K562 (cell line): ENCODE results near the gene TUBGCP6. TPM values are rescaled to one million over a fixed set of nuclear protein-coding genes. Genes with fewer than 3 reads are reported as not detected.

ENCODE experiments used
- ATAC-seq: fragments of 200-7000 bp; cut with Tn5 transposase; 3 replicates; pipeline ENCODE4 v1.9.1; 2020; ENCODE audit warnings: moderate library complexity
- BruUV-seq: library from RNA; stranded (reverse); fragments of 400-500 nt; replicated peaks from 2 replicates; lab custom pipeline; 2021; lab: Mats Ljungman, UMichigan
- CTCF ChIA-PET: fragments of 300-600 bp; formaldehyde crosslinking; extraction: SDS; loops from one replicate; lab custom pipeline; 2021; ENCODE audit warnings: low intra/inter-chr PET ratio; lab: Yijun Ruan, JAX
- POLR2A ChIA-PET: fragments of 300-600, 350-650 bp; sonication (Branson Sonifier 250); formaldehyde crosslinking; extraction: SDS; loops from one replicate; lab custom pipeline; 2021; ENCODE audit warnings: antibody characterized with exemption, inconsistent platforms; lab: Yijun Ruan, JAX
- DNase-seq, 4 experiments: peaks; one replicate each; pipeline versions ENCODE4 v3.0.0 to v3.0.0-alpha.2; 2011 to 2018; ENCODE audit warnings: low spot score in 3 of 4, mixed read lengths in 3 of 4; ENCODE audit errors: extremely low read depth in 1 of 4
- FAIRE-seq: peaks from 2 replicates; lab custom pipeline; 2011; peaks lifted over from hg19 to GRCh38; lab: Jason Lieb, UNC
- H2AFZ ChIP-seq: 2 replicates; pipeline ENCODE4 v1.6.0; 2011; ENCODE audit warnings: low read depth, low read length, control low read depth, inconsistent platforms
- H3K27ac ChIP-seq: fragments of 200-600 bp; 3 replicates; pipeline ENCODE4 v1.8.0; 2011; ENCODE audit warnings: low read depth, mild to moderate bottlenecking, control low read depth, inconsistent platforms, low read length, moderate library complexity, mixed read lengths; ENCODE audit errors: extremely low read depth
- H3K27me3 ChIP-seq, 2 experiments: fragments of 300-600 bp in 1 of 2; 2 replicates in 1 of 2; 3 replicates in 1 of 2; pipeline versions ENCODE4 v1.6.0 to v1.8.0; 2011; ENCODE audit warnings: inconsistent platforms in 2 of 2, low read length in 2 of 2, mild to moderate bottlenecking in 1 of 2, mixed read lengths in 1 of 2, moderate library complexity in 1 of 2; ENCODE audit not compliant: control insufficient read depth in 2 of 2, insufficient read depth in 2 of 2
- H3K36me3 ChIP-seq: fragments of 300-600 bp; 3 replicates; pipeline ENCODE4 v1.8.0; 2011; ENCODE audit warnings: mild to moderate bottlenecking, low read length, inconsistent platforms; ENCODE audit not compliant: control insufficient read depth, insufficient read depth
- H3K4me1 ChIP-seq, 2 experiments: fragments of 200-600 bp in 1 of 2; replicated peaks in 1 of 2; 2 replicates in 1 of 2; 3 replicates in 1 of 2; pipeline versions ENCODE4 v1.5.1 to v1.8.0; 2011; ENCODE audit warnings: inconsistent platforms in 2 of 2, low read length in 2 of 2, mild to moderate bottlenecking in 1 of 2, mixed read lengths in 1 of 2, moderate library complexity in 1 of 2; ENCODE audit not compliant: control insufficient read depth in 2 of 2, insufficient read depth in 2 of 2
- H3K4me2 ChIP-seq: 2 replicates; pipeline ENCODE4 v1.6.1; 2011; ENCODE audit warnings: low read length, control low read depth, inconsistent platforms, mixed read lengths; ENCODE audit not compliant: insufficient read depth
- H3K4me3 ChIP-seq: fragments of 200-600 bp; sonication (generic), shearing (Covaris generic); 2 replicates; pipeline ENCODE4 v1.5.1; 2016; ENCODE audit warnings: control low read depth, inconsistent platforms
- H3K79me2 ChIP-seq: fragments of 200-600 bp; 3 replicates; pipeline ENCODE4 v1.8.0; 2011; ENCODE audit warnings: low read length, inconsistent platforms; ENCODE audit not compliant: control insufficient read depth, insufficient read depth
- H3K9ac ChIP-seq, 2 experiments: 2 replicates each; pipeline versions ENCODE4 v1.6.0 to v1.6.1; 2011; ENCODE audit warnings: low read depth in 2 of 2, low read length in 2 of 2, control low read depth in 1 of 2, inconsistent platforms in 1 of 2, mild to moderate bottlenecking in 1 of 2, mixed read lengths in 1 of 2; ENCODE audit not compliant: insufficient read depth in 1 of 2
- H3K9me1 ChIP-seq: one replicate; pipeline ENCODE4 v1.6.0; 2011; ENCODE audit warnings: inconsistent platforms, mild to moderate bottlenecking, low read length, moderate library complexity; ENCODE audit not compliant: control insufficient read depth, insufficient read depth
- H3K9me3 ChIP-seq: replicated peaks from 2 replicates; pipeline ENCODE4 v1.5.1; 2011; ENCODE audit warnings: low read depth, low read length, inconsistent platforms; ENCODE audit not compliant: control insufficient read depth, insufficient read depth
- H4K20me1 ChIP-seq: replicated peaks from 2 replicates; pipeline ENCODE4 v1.6.1; 2011; ENCODE audit warnings: low read length, inconsistent platforms, mixed read lengths; ENCODE audit not compliant: control insufficient read depth, insufficient read depth
- AFF1 ChIP-seq, 2 experiments: fragments of 450-650 bp; IDR thresholded peaks; 2 replicates each; pipeline ENCODE4 v1.6.1; 2018; ENCODE audit warnings: mild to moderate bottlenecking in 2 of 2, low read depth in 1 of 2; ENCODE audit not compliant: partially characterized antibody in 2 of 2
- FOXA1 ChIP-seq: fragments of 450-650 bp; IDR thresholded peaks from 2 replicates; pipeline ENCODE4 v1.6.1; 2016; ENCODE audit warnings: mild to moderate bottlenecking, borderline replicate concordance
- ZC3H8 ChIP-seq: fragments of 450-650 bp; IDR thresholded peaks from 2 replicates; pipeline ENCODE4 v1.6.1; 2017
- ZNF253 ChIP-seq: fragments of 250-450 bp; sonication (Bioruptor Pico); conservative IDR thresholded peaks from 2 replicates; pipeline ENCODE4 v1.6.1; 2021; ENCODE audit warnings: mild to moderate bottlenecking
- ZSCAN32 ChIP-seq: fragments of 450-650 bp; formaldehyde crosslinking; IDR thresholded peaks from 2 replicates; pipeline ENCODE4 v1.4.0; 2020; ENCODE audit warnings: mild to moderate bottlenecking, moderate library complexity
- WGBS: fragments of 100-300 bp; shearing (Covaris generic); methylation state at CpG from one replicate; pipeline ENCODE4 v1.1.6; 2016; ENCODE audit warnings: low coverage, mixed read lengths; ENCODE audit not compliant: insufficient coverage; ENCODE audit errors: missing lambda C conversion rate; 5-methylcytosine and 5-hydroxymethylcytosine counted together
- in situ Hi-C: fragments of 300-500 bp; cut with MboI; formaldehyde crosslinking; loops from 4 replicates; pipeline ENCODE4 v1.15.0; 2018; ENCODE audit warnings: inconsistent platforms, mixed read lengths
- intact Hi-C: fragments of 100-400 bp; cut with micrococcal nuclease; formaldehyde crosslinking; loops from 2 replicates; pipeline ENCODE4 v1.14.2; 2022
- polyA plus RNA-seq, 8 experiments: library from polyadenylated mRNA; depleted of rRNA in 4 of 8; stranded (reverse) in 5 of 8; unstranded in 3 of 8; fragments of >200 nt; fragmentation: Nextera tagmentation in 2 of 8; fragmentation: Illumina TruSeq in 1 of 8; extraction: Ambion mirVana in 2 of 8; extraction: Trizol in 1 of 8; gene quantifications; 2 replicates each; pipeline versions ENCODE4 v1.2.1 to v1.2.3, GENCODE V29; 2011 to 2014; ENCODE audit warnings: inconsistent platforms in 1 of 8, missing spikeins in 1 of 8
- total RNA-seq, 7 experiments: library from RNA; depleted of rRNA in 6 of 7; stranded (reverse); fragments of >200 nt in 6 of 7; fragmentation: Illumina TruSeq in 2 of 7; extraction: Trizol in 2 of 7; gene quantifications; 2 replicates each; pipeline versions ENCODE4 v1.2.1 to v1.2.3, GENCODE V29; 2011 to 2021; ENCODE audit warnings: low replicate concordance in 1 of 7

Gene TUBGCP6
- total and polyA plus RNA-seq, 9 of the 15 experiments (the other 6 are each of a cell fraction or from before 2014, with no cell fraction given) = 0.76 to 33.0 (median 10.1) TPM

GRCh38 chr22:50286275-50286674 lies 41.5 kb upstream of the TUBGCP6 start (continued):
- TF ChIP-seq AFF1 (IDR thresholded peaks at IDR 0.05; ENCODE audit: low read depth in 1 of 2, partially characterized antibody in 2 of 2) = no peak

- no peaks in the 10 kb centered on the region for H3K27me3 ChIP-seq
- TF ChIP-seq ZNF253 (CRISPR knock-in tag) = no peak
- TF ChIP-seq FOXA1 = no peak
- no peak for TF ChIP-seq ZC3H8
- TF ChIP-seq ZSCAN32 (CRISPR knock-in tag) = no peak
- TF ChIP-seq, all 486 proteins: peak for 0
- ChIA-PET CTCF (no interaction called here), POLR2A (no interaction called here)
- no peaks in the 10 kb centered on the region for H3K79me2 ChIP-seq
- no peaks in the 10 kb centered on the region for H3K9me3 ChIP-seq
- H3K4me3 ChIP-seq = no peak overlapping the region
- H3K36me3 ChIP-seq = peaks cover 42% of the 10 kb centered on the region; the same call in 1 of the 3 replicates
- no peak overlapping the region for H3K27ac ChIP-seq
- ATAC-seq (no peak), DNase-seq (no peak), FAIRE-seq (no peak)
- H3K4me2 ChIP-seq = no peak overlapping the region
- WGBS = 99% methylated on average over 15 of the region's 34 CpGs
- BruUV-seq = no TSS peak
- peaks cover 0 to 18% of the 10 kb centered on the region in 2 experiments; a peak in 1 of 5 replicates for H3K4me1 ChIP-seq
- in situ Hi-C loops = no loop called here
- H3K9me1 ChIP-seq = no peaks in the 10 kb centered on the region
- no peaks in the 10 kb centered on the region for H4K20me1 ChIP-seq
- no peak overlapping the region for H2AFZ ChIP-seq
- intact Hi-C loops = no loop called here
- H3K9ac ChIP-seq = no peak overlapping the region; a peak in 1 of 4 replicates
Observed at GRCh38 chr22:50285568-50286229, 40.9 kb upstream of the TUBGCP6 start.
